Neutrophil (primary cell): Measurements from ENCODE around the gene TRDMT1.

ENCODE experiments used
- H3K27ac ChIP-seq: fragments of 200-600 bp; sonication (generic); 2 replicates; pipeline ENCODE4 v1.5.1; 2016; ENCODE audit warnings: mild to moderate bottlenecking, moderate library complexity
- H3K27me3 ChIP-seq: fragments of 200-600 bp; sonication (generic); 2 replicates; pipeline ENCODE4 v1.6.0; 2016; ENCODE audit warnings: mild to moderate bottlenecking
- H3K36me3 ChIP-seq: fragments of 200-600 bp; sonication (generic); 2 replicates; pipeline ENCODE4 v1.5.1; 2017
- H3K4me1 ChIP-seq, 2 experiments: fragments of 200-600 bp in 1 of 2; sonication (generic) in 1 of 2; 1 replicate in 1 of 2; 2 replicates in 1 of 2; pipeline versions ENCODE4 v1.5.1 to v1.6.1; 2013 to 2016; ENCODE audit warnings: low read depth in 1 of 2, low read length in 1 of 2, mild to moderate bottlenecking in 1 of 2, moderate library complexity in 1 of 2; ENCODE audit not compliant: control insufficient read depth in 1 of 2, insufficient read depth in 1 of 2
- H3K4me3 ChIP-seq, 2 experiments: fragments of 200-600 bp in 1 of 2; sonication (generic) in 1 of 2; 1 replicate in 1 of 2; 2 replicates in 1 of 2; pipeline ENCODE4 v1.5.1; 2013 to 2016; ENCODE audit warnings: low read depth in 1 of 2, low read length in 1 of 2, mild to moderate bottlenecking in 1 of 2, moderate library complexity in 1 of 2
- H3K9me3 ChIP-seq: fragments of 200-600 bp; sonication (generic); 2 replicates; pipeline ENCODE4 v1.5.1; 2016
- TF ChIP-seq, protein P1 (sequence below): fragments of 200-600 bp; sonication (generic); IDR thresholded peaks from 2 replicates; pipeline ENCODE4 v1.5.1; 2016; ENCODE audit warnings: antibody characterized with exemption

TRDMT1 gene

DNA sequence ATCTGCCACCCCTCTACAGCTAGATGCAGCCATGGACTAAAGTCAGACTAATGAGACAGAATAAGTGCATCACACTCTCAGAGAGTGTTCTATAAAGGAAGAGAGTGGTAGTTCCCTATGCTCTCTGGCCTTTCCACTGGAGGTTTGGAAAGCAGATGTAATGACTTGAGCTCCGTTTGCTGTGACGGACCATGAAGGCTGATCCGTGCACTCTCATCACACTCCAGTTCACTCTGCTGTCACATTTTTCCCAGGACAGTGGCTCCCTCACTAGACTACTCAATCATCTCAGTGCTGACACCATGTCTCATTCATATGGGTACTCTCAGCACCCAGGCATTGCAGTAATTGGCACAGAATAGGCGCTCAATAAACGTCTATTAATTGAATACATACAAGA lies 20.4 kb downstream of the TRDMT1 start:
- H3K27me3 ChIP-seq: no peaks in the 10 kb centered on the region
- H3K27ac ChIP-seq: no peak overlapping the region
- H3K36me3 ChIP-seq: no peaks in the 10 kb centered on the region
- no peaks in the 10 kb centered on the region for H3K9me3 ChIP-seq
- TF ChIP-seq, protein P1, sequence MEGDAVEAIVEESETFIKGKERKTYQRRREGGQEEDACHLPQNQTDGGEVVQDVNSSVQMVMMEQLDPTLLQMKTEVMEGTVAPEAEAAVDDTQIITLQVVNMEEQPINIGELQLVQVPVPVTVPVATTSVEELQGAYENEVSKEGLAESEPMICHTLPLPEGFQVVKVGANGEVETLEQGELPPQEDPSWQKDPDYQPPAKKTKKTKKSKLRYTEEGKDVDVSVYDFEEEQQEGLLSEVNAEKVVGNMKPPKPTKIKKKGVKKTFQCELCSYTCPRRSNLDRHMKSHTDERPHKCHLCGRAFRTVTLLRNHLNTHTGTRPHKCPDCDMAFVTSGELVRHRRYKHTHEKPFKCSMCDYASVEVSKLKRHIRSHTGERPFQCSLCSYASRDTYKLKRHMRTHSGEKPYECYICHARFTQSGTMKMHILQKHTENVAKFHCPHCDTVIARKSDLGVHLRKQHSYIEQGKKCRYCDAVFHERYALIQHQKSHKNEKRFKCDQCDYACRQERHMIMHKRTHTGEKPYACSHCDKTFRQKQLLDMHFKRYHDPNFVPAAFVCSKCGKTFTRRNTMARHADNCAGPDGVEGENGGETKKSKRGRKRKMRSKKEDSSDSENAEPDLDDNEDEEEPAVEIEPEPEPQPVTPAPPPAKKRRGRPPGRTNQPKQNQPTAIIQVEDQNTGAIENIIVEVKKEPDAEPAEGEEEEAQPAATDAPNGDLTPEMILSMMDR: no peak
- H3K4me3 ChIP-seq: no peak overlapping the region
- peaks cover 4 to 10% of the 10 kb centered on the region in 2 experiments for H3K4me1 ChIP-seq

DNA sequence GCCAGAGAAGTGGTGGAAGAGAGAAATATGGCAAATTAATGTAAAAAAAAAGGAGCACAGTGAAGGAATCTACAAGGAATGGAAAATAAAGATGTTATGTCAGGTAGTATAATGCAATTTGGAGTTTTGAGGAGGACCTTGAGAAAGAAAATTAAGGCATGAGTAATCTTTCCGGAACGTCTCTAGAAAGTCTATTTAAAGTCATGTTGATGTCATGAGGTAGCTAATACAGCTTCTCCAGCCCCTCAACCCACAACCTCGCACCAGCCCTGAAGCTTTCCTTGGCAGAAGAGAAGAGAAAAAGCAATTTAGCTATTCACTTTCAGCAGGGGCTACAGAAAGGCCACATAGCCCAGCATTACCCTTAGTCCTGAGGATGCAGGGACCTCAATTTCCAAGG lies 22.5 kb downstream of the TRDMT1 start:
- no peaks in the 10 kb centered on the region for H3K36me3 ChIP-seq
- no peaks in the 10 kb centered on the region for H3K9me3 ChIP-seq
- no peaks in the 10 kb centered on the region for H3K27me3 ChIP-seq
- H3K27ac ChIP-seq: no peak overlapping the region
- TF ChIP-seq, protein P1: no peak
- no peak overlapping the region for H3K4me3 ChIP-seq
- peaks cover 4 to 22% of the 10 kb centered on the region in 2 experiments for H3K4me1 ChIP-seq

DNA sequence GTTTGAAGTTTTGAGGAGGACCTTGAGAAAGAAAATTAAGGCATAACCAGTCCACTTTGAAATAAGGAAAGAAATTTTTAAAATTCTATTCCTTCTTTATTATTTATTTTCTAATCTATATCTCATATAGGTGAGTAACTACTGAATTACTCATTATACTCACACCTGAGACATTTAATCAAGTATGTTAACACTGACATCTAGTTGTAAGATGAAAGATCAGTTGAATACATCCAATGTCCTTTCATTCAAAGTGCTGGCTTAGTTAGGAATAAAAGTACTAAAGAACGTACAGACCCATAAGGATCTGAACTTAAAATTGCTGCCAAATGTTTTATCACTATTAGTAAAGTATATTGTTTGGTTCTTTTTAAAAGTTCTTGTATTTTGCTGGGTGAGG lies 23.5 kb downstream of the TRDMT1 start:
- TF ChIP-seq, protein P1: no peak
- no peaks in the 10 kb centered on the region for H3K36me3 ChIP-seq
- H3K27me3 ChIP-seq: no peaks in the 10 kb centered on the region
- peaks cover 4 to 22% of the 10 kb centered on the region in 2 experiments for H3K4me1 ChIP-seq
- H3K27ac ChIP-seq: no peak overlapping the region
- H3K9me3 ChIP-seq: no peaks in the 10 kb centered on the region
- no peak overlapping the region for H3K4me3 ChIP-seq

DNA sequence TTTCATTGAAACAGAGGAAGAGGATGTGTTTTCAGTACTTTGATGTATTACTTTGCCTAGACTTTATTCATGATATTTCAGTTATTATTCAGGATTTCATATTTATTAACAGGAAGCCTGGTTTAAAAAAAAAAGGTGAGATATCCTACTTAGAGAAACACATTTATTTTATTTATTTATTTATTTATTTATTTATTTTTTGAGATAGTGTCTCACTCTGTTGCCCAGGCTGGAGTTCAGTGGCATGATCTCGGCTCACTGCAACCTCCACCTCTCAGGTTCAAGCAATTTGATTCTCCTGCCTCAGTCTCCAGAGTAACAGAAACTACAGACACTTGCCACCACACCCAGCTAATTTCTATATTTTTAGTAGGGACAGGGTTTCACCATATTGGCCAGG lies 24.5 kb downstream of the TRDMT1 start:
- H3K4me1 ChIP-seq: peaks cover 4 to 22% of the 10 kb centered on the region in 2 experiments
- no peaks in the 10 kb centered on the region for H3K9me3 ChIP-seq
- H3K27me3 ChIP-seq: no peaks in the 10 kb centered on the region
- H3K36me3 ChIP-seq: no peaks in the 10 kb centered on the region
- no peak overlapping the region for H3K27ac ChIP-seq
- TF ChIP-seq, protein P1: no peak
- H3K4me3 ChIP-seq: no peak overlapping the region

DNA sequence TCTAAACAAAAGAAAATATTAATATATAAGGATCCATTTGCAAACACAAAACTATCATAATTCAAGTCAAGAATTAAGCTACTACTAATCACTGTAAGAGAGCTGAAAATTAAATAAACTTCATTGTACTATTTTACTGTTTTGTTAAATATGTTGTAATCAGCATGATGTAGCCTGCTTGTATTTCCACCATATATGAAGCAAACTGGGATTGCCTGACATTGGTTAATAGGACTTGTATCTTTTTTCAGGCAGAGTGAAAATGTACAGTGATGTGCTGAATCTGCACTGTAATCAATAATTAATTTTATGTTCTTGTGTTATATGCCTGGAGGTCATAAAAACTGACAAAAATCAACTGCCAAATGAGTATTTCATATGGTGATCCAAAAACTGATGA lies 25.4 kb downstream of the TRDMT1 start:
- no peak overlapping the region for H3K4me3 ChIP-seq
- H3K4me1 ChIP-seq: peaks cover 4 to 22% of the 10 kb centered on the region in 2 experiments
- no peaks in the 10 kb centered on the region for H3K27me3 ChIP-seq
- H3K36me3 ChIP-seq: no peaks in the 10 kb centered on the region
- no peaks in the 10 kb centered on the region for H3K9me3 ChIP-seq
- TF ChIP-seq, protein P1: no peak
- H3K27ac ChIP-seq: no peak overlapping the region

DNA sequence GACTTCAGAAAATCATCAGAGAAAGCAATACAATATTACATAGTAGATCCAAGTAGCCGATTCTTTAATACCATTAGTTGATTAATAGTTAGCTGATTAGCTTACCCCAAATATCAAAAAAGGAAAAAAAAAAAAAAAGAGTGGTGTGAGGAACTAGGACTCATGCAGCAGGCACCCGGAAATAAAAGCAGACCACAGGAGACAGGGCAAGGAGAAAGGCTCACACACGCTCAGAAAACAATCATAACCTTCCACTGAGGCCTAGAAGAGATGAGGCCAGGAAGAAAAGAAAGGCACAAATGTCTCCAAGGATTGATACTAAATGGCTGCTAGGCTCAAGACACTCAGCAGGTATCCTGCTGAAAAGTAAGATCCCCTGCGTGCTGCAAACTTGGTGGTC lies 25.9 kb downstream of the TRDMT1 start:
- TF ChIP-seq, protein P1: no peak
- Histone ChIP-seq H3K4me3 (no peak overlapping the region), H3K27ac (no peak overlapping the region), H3K4me1 (peaks cover 3 to 20% of the 10 kb centered on the region in 2 experiments), H3K36me3 (no peaks in the 10 kb centered on the region), H3K27me3 (no peaks in the 10 kb centered on the region), H3K9me3 (no peaks in the 10 kb centered on the region)
